Glutamatergic neuron (in vitro differentiated cells): ENCODE data around the gene TBC1D14. TPM values are rescaled to one million over a fixed set of nuclear protein-coding genes. Genes with fewer than 3 reads are reported as not detected.

Experiments
- DNase-seq: peaks from one replicate; pipeline ENCODE4 v3.0.0; 2022
- H3K27ac Mint-ChIP-seq: one replicate; pipeline ENCODE4 v1.8.0; 2020; ENCODE audit warnings: mild to moderate bottlenecking, mixed read lengths, inconsistent platforms; ENCODE audit not compliant: unreplicated experiment
- H3K27me3 Mint-ChIP-seq: one replicate; pipeline ENCODE4 v1.8.0; 2020; ENCODE audit warnings: mild to moderate bottlenecking, moderate library complexity, mixed read lengths, inconsistent platforms; ENCODE audit not compliant: unreplicated experiment
- H3K36me3 Mint-ChIP-seq: one replicate; pipeline ENCODE4 v1.8.0; 2020; ENCODE audit warnings: mild to moderate bottlenecking, mixed read lengths, inconsistent platforms; ENCODE audit not compliant: unreplicated experiment
- H3K4me1 Mint-ChIP-seq: one replicate; pipeline ENCODE4 v1.8.0; 2020; ENCODE audit warnings: mild to moderate bottlenecking, low read depth, mixed read lengths, inconsistent platforms; ENCODE audit not compliant: unreplicated experiment
- H3K4me3 Mint-ChIP-seq: one replicate; pipeline ENCODE4 v1.8.0; 2020; ENCODE audit warnings: mild to moderate bottlenecking, mixed read lengths, inconsistent platforms; ENCODE audit not compliant: unreplicated experiment
- H3K9me3 Mint-ChIP-seq: one replicate; pipeline ENCODE4 v1.8.0; 2020; ENCODE audit warnings: mild to moderate bottlenecking, moderate library complexity, mixed read lengths, inconsistent platforms; ENCODE audit not compliant: unreplicated experiment
- total RNA-seq: library from RNA; stranded (reverse); fragmentation: NEBNext Ultra II Directional; extraction: Animal tissue kit (Norgen Biotek cat#: 25700); gene quantifications from one replicate; pipeline ENCODE4 v1.2.1, GENCODE V29; 2021; ENCODE audit not compliant: unreplicated experiment
- TF ChIP-seq, protein P1 (sequence below): fragments of 200-600 bp; sonication (generic); IDR thresholded peaks from one replicate; pipeline ENCODE4 v1.5.0; 2021; ENCODE audit not compliant: partially characterized antibody, unreplicated experiment

The TBC1D14 gene
- total RNA-seq, 1 donor from 2014 or later, result 82.2 TPM

- DNase-seq, result no peak
- Mint-ChIP-seq H3K36me3 (no peaks in the 10 kb centered on the region), H3K4me3 (no peak overlapping the region), H3K4me1 (no peaks in the 10 kb centered on the region), H3K9me3 (peaks cover 7% of the 10 kb centered on the region), H3K27me3 (peaks cover 2% of the 10 kb centered on the region), H3K27ac (no peak overlapping the region)
- TF ChIP-seq, protein P1, sequence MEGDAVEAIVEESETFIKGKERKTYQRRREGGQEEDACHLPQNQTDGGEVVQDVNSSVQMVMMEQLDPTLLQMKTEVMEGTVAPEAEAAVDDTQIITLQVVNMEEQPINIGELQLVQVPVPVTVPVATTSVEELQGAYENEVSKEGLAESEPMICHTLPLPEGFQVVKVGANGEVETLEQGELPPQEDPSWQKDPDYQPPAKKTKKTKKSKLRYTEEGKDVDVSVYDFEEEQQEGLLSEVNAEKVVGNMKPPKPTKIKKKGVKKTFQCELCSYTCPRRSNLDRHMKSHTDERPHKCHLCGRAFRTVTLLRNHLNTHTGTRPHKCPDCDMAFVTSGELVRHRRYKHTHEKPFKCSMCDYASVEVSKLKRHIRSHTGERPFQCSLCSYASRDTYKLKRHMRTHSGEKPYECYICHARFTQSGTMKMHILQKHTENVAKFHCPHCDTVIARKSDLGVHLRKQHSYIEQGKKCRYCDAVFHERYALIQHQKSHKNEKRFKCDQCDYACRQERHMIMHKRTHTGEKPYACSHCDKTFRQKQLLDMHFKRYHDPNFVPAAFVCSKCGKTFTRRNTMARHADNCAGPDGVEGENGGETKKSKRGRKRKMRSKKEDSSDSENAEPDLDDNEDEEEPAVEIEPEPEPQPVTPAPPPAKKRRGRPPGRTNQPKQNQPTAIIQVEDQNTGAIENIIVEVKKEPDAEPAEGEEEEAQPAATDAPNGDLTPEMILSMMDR, result no peak
Measured at GRCh38 chr4:7025040-7025602, 115.5 kb downstream of the TBC1D14 start.

DNA sequence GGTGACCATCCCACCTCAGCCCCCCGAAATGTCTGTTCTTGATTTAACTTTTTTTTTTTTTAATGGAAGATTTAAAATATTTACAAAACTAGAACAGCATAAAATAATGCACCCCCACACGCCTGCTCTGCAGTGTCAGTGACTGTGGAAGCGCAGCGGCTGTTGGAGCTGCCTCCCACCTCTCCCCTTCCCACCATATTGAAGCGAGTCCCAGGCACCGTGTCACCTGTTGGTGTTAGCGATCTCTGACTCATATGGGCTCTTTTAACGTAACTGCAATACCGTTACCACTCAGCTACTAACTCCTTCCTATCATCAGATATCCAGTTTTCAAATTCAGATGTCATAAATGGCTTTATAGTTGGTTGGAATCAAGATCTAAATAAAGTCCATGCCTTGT is 116.5 kb downstream of the TBC1D14 start:
- TF ChIP-seq, protein P1, result no peak
- H3K36me3 Mint-ChIP-seq, result no peaks in the 10 kb centered on the region

DNA sequence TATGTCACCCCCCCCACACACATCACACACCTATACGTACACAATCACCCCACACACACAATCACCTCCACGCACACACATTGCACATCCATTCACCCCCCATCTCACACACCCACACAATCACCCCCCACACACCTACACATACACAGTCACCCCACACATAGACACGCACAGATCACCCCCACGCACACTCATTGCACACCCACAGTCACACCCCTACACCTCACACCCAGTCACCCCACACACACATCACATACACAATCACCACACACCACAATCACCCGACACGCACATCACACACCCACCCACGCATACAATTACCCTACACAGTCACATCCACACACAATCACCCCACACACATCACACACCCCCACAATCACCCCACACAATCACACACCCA is 117.7 kb downstream of the TBC1D14 start:
- Mint-ChIP-seq H3K36me3 (no peaks in the 10 kb centered on the region), H3K27ac (no peak overlapping the region), H3K27me3 (peaks cover 3% of the 10 kb centered on the region), H3K4me1 (peaks cover 5% of the 10 kb centered on the region), H3K9me3 (peaks cover 4% of the 10 kb centered on the region), H3K4me3 (no peak overlapping the region)
- TF ChIP-seq, protein P1, result no peak
- no peak for DNase-seq

More for the DNA sequence above, 116.5 kb downstream of the TBC1D14 start:
- Mint-ChIP-seq H3K4me1 (no peaks in the 10 kb centered on the region), H3K9me3 (peaks cover 4% of the 10 kb centered on the region), H3K27me3 (no peaks in the 10 kb centered on the region), H3K27ac (no peak overlapping the region), H3K4me3 (no peak overlapping the region)
- DNase-seq, result no peak

- TF ChIP-seq, protein P1, result no peak
- Mint-ChIP-seq H3K27me3 (peaks cover 3% of the 10 kb centered on the region), H3K4me1 (peaks cover 6% of the 10 kb centered on the region), H3K4me3 (no peak overlapping the region), H3K9me3 (peaks cover 4% of the 10 kb centered on the region), H3K36me3 (no peaks in the 10 kb centered on the region), H3K27ac (peak overlapping the region; percentile 34)
- no peak for DNase-seq
Measured at GRCh38 chr4:7027913-7028312, 118.3 kb downstream of the TBC1D14 start.

DNA sequence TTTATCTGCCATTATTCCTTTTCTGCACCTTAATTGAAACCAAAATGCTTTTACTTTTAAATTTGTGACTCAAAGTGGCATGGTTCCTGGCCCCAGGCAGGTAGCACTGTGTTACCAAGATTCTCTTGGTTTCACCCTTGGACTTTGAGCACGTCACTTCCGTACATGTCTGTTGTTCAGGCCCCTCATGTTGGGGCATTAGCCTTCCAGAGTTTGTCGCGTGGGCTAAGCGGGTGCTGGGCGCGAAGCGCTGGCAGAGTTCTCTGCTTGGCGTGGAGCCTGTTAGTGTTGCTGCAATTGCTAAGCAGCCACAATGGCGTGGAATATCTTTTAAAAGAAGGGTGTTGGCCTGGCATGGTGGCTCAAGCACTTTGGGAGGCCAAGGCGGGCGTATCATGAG is 119.6 kb downstream of the TBC1D14 start:
- TF ChIP-seq, protein P1, result no peak
- DNase-seq, result no peak
- no peaks in the 10 kb centered on the region for H3K36me3 Mint-ChIP-seq
- no peak overlapping the region for H3K4me3 Mint-ChIP-seq
- peaks cover 3% of the 10 kb centered on the region for H3K27me3 Mint-ChIP-seq
- H3K4me1 Mint-ChIP-seq, result peaks cover 6% of the 10 kb centered on the region
- H3K9me3 Mint-ChIP-seq, result peaks cover 4% of the 10 kb centered on the region
- H3K27ac Mint-ChIP-seq, result no peak overlapping the region
